D721Med (cell line): ENCODE results near the gene DHRS4L2.
"Not testable (repeated sequence)": the region's sequence is repeated elsewhere in the genome, so short reads cannot be mapped to it uniquely, and the experiment has no call there.

Experiments
- DNase-seq: peaks from one replicate; pipeline ENCODE4 v3.0.0; 2011; ENCODE audit warnings: low spot score; ENCODE audit not compliant: insufficient read length
- FAIRE-seq: peaks from 2 replicates; lab custom pipeline; 2011; peaks lifted over from hg19 to GRCh38; lab: Jason Lieb, UNC
- CTCF ChIP-seq: IDR thresholded peaks from 2 replicates; pipeline ENCODE4 v1.5.1; 2012; ENCODE audit warnings: mild to moderate bottlenecking, control low read depth; ENCODE audit not compliant: insufficient read depth; ENCODE audit errors: missing control alignments

Gene DHRS4L2

GRCh38 chr14:23988607-23989363, at the start of gene DHRS4L2:
TSS of gene DHRS4L2 (plus strand) at chr14:23988929. CDS start at chr14:23988948, 19 bp downstream.
- not testable (repeated sequence) for DNase-seq, FAIRE-seq

- no peak for FAIRE-seq
These were observed 49.0 kb upstream of the DHRS4L2 start for GRCh38 chr14:23939607-23940326.

GRCh38 chr14:23941230-23941629, 47.5 kb upstream of the DHRS4L2 start:
- FAIRE-seq (no peak), DNase-seq (no peak)
- no peak for TF ChIP-seq CTCF

More at GRCh38 chr14:23939607-23940326, 49.0 kb upstream of the DHRS4L2 start:
- no peak for DNase-seq
- no peak for TF ChIP-seq CTCF

- TF ChIP-seq CTCF, result no peak
- no peak for DNase-seq
- no peak for FAIRE-seq
These were observed 47.1 kb upstream of the DHRS4L2 start for GRCh38 chr14:23941669-23942068.

- FAIRE-seq, result no peak
- no peak for DNase-seq
- TF ChIP-seq CTCF, result no peak
These were observed 46.1 kb upstream of the DHRS4L2 start for GRCh38 chr14:23942587-23942986.

GRCh38 chr14:23949069-23949468, 39.7 kb upstream of the DHRS4L2 start:
- FAIRE-seq, DNase-seq: not testable (repeated sequence)

GRCh38 chr14:23950411-23951135, 38.2 kb upstream of the DHRS4L2 start:
- TF ChIP-seq CTCF, result no peak
- FAIRE-seq, result no peak

GRCh38 chr14:23951136-23951466, 37.6 kb upstream of the DHRS4L2 start:
- not testable (repeated sequence) for DNase-seq, FAIRE-seq

More at GRCh38 chr14:23950411-23951135, 38.2 kb upstream of the DHRS4L2 start:
- DNase-seq, result no peak
